CD4-positive, alpha-beta memory T cell (primary cell): ENCODE data around the gene ARHGEF19. TPM values are rescaled to one million over a fixed set of nuclear protein-coding genes. Genes with fewer than 3 reads are reported as not detected.
A peak's percentile ranks its signal among the peaks of the same experiment; 100 is the strongest.

Source experiments
- CTCF ChIA-PET: fragments of 350-600 bp; sonication (Branson Sonifier 250); formaldehyde crosslinking; loops from one replicate; lab custom pipeline; 2021; ENCODE audit warnings: inconsistent platforms; ENCODE audit not compliant: partially characterized antibody; lab: Charles Lee
- POLR2A ChIA-PET: fragments of 350-600 bp; sonication (Branson Sonifier 250); formaldehyde crosslinking; loops from one replicate; lab custom pipeline; 2021; ENCODE audit not compliant: partially characterized antibody; lab: Charles Lee
- DNase-seq, 5 donors: peaks; one replicate each; pipeline versions ENCODE4 v3.0.0 to v3.0.0-alpha.2; 2020 to 2022; ENCODE audit warnings: mixed read lengths in 1 of 5
- H3K27ac ChIP-seq: one replicate; pipeline ENCODE4 v1.7.0; 2013; ENCODE audit warnings: low read depth, low read length
- H3K27me3 ChIP-seq: 2 replicates; pipeline ENCODE4 v1.7.0; 2013; ENCODE audit warnings: mild to moderate bottlenecking, low read length, moderate library complexity; ENCODE audit not compliant: insufficient read depth
- H3K36me3 ChIP-seq: 2 replicates; pipeline ENCODE4 v1.7.0; 2013; ENCODE audit warnings: mild to moderate bottlenecking, low read length, moderate library complexity; ENCODE audit not compliant: insufficient read depth
- H3K4me1 ChIP-seq: 2 replicates; pipeline ENCODE4 v1.7.0; 2013; ENCODE audit warnings: mild to moderate bottlenecking, low read length, moderate library complexity; ENCODE audit not compliant: insufficient read depth
- H3K4me3 ChIP-seq, 2 donors: one replicate each; pipeline ENCODE4 v1.7.0; 2013; ENCODE audit warnings: low read length in 2 of 2, mild to moderate bottlenecking in 1 of 2
- H3K9me3 ChIP-seq, 2 donors: one replicate each; pipeline ENCODE4 v1.7.0; 2013; ENCODE audit warnings: low read length in 2 of 2, control low read depth in 1 of 2; ENCODE audit not compliant: control insufficient read depth in 1 of 2
- H3K27ac Mint-ChIP-seq, 7 donors: one replicate each; pipeline ENCODE4 v1.8.0; 2020 to 2021; ENCODE audit warnings: mixed read lengths in 7 of 7, mild to moderate bottlenecking in 6 of 7, inconsistent platforms in 3 of 7, moderate library complexity in 3 of 7
- H3K27me3 Mint-ChIP-seq, 2 donors: one replicate each; pipeline ENCODE4 v1.8.0; 2020 to 2021; ENCODE audit warnings: mixed read lengths in 2 of 2
- H3K36me3 Mint-ChIP-seq, 2 donors: one replicate each; pipeline ENCODE4 v1.8.0; 2020 to 2021; ENCODE audit warnings: mixed read lengths in 2 of 2, inconsistent platforms in 1 of 2, mild to moderate bottlenecking in 1 of 2
- H3K4me1 Mint-ChIP-seq, 4 donors: one replicate each; pipeline ENCODE4 v1.8.0; 2020 to 2021; ENCODE audit warnings: mixed read lengths in 4 of 4, mild to moderate bottlenecking in 1 of 4
- H3K4me3 Mint-ChIP-seq, 8 donors: one replicate each; pipeline ENCODE4 v1.8.0; 2020 to 2021; ENCODE audit warnings: mixed read lengths in 8 of 8, mild to moderate bottlenecking in 7 of 8, moderate library complexity in 6 of 8, inconsistent platforms in 3 of 8
- H3K9me3 Mint-ChIP-seq, 8 donors: one replicate each; pipeline ENCODE4 v1.8.0; 2020 to 2021; ENCODE audit warnings: mixed read lengths in 8 of 8, mild to moderate bottlenecking in 5 of 8, inconsistent platforms in 3 of 8, moderate library complexity in 1 of 8
- intact Hi-C: fragments of 100-400 bp; cut with micrococcal nuclease; formaldehyde crosslinking; loops from one replicate; pipeline ENCODE4 v1.15.1; 2023
- polyA plus RNA-seq, 2 donors: library from polyadenylated mRNA; unstranded; fragments of 300-500 nt; fragmentation: Illumina TruSeq; gene quantifications; one replicate each; pipeline ENCODE4 v1.2.3, GENCODE V29; 2021
- total RNA-seq, 2 experiments: library from RNA; stranded (reverse); gene quantifications; one replicate each; pipeline ENCODE4 v1.2.3, GENCODE V29; 2021

The ARHGEF19 gene
- total and polyA plus RNA-seq, 4 experiments from 2014 or later = 7.6 to 16.7 (median 12.1) TPM

DNA sequence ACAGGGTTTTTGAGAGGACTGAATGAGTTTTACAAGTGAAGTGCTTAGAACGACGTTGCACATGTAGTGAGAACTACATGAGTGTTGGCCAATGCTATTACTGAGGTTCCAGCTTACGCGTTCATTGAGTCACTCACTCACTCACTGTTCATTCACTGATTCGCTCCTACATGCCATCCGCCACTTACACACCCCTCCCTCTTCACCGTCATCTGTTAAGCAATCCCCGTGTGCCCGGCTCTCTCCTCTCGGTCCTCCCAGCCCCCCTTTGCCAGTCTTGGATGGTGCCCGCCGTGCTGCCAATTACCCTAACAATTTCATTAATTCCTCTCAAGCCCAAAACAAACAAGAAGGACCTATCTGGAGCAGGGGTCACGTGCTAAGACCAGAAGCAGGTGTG, 29.3 kb downstream of the ARHGEF19 start:
- no peak for DNase-seq
- Histone ChIP-seq H3K4me1 (peaks cover 5% of the 10 kb centered on the region), H3K27ac (no peak overlapping the region), H3K27me3 (no peaks in the 10 kb centered on the region), H3K9me3 (no peaks in the 10 kb centered on the region), H3K36me3 (no peaks in the 10 kb centered on the region), H3K4me3 (no peak overlapping the region)
- Mint-ChIP-seq H3K4me3 (no peak overlapping the region), H3K27me3 (peaks cover 0 to 4% of the 10 kb centered on the region in 2 donors), H3K27ac (no peak overlapping the region), H3K36me3 (no peaks in the 10 kb centered on the region), H3K4me1 (peaks cover 0 to 4% (median 3%) of the 10 kb centered on the region in 4 donors), H3K9me3 (no peaks in the 10 kb centered on the region)
- ChIA-PET POLR2A (interaction anchor here (0.6 kb wide), 1 partner anchor 111 kb away, joined by 3 read pairs; no protein-coding TSS in a partner anchor), CTCF (interaction anchor here (14.1 kb wide), 1 partner anchor 104 kb away, joined by 387 read pairs; the partner anchor contains the start of gene FAM131C)
- intact Hi-C loops = no loop called here

DNA sequence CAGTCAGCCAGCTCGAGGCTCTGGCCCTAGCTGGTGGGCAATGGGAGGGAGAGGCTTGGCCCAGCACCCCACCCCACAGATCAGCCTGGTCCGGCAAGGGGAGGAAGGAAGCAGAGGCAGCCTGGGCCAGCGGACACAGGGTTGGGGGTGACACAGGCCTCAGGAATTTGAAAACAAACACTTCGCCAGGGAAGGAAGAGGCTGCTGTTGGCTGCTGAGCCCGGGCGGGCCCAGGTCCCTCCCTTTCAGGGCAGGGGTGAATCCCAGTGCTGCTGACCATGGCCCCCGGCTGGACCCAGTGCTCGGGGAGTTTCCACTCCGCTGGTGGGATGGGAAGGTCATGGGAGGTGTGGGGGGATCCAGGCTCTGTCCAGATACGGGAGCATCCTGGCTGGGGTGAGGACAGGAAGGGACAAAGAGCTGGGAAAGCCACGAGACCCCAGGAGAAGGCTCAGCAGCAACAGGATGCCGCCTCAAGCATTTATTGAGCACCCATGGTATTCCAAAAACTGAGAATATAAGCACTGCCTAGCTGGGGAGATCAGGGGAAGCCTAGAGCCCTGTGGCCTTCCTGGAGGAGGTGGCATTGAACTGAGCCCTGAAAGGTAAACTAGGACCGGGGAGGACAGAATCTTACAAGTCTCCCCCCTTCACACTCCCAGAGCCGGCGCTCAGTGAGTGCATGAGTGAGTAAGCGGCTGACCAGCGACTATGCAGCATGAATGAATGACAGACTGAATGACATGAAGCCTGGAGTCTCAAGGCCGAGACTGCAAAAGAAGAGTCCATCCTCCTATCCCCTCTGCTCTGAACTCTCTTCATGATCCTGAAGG, 30.3 kb downstream of the ARHGEF19 start:
- Mint-ChIP-seq H3K9me3 (no peaks in the 10 kb centered on the region), H3K27me3 (peaks cover 0 to 4% of the 10 kb centered on the region in 2 donors), H3K4me1 (no peaks in the 10 kb centered on the region), H3K36me3 (no peaks in the 10 kb centered on the region), H3K4me3 (no peak overlapping the region), H3K27ac (no peak overlapping the region)
- H3K4me3 ChIP-seq = no peak overlapping the region
- H3K9me3 ChIP-seq = no peaks in the 10 kb centered on the region
- intact Hi-C loops = no loop called here
- no peaks in the 10 kb centered on the region for H3K36me3 ChIP-seq
- ChIA-PET CTCF (interaction anchor here (1.1 to 14.1 kb wide), 2 partner anchors 63 to 103 kb away, joined by 5 to 387 read pairs; partner anchors contain the start of gene FAM131C), POLR2A (interaction anchor here (0.6 to 1.0 kb wide), 2 partner anchors 27 to 112 kb away, joined by 3 to 4 read pairs; no protein-coding TSS in a partner anchor)
- H3K4me1 ChIP-seq = no peaks in the 10 kb centered on the region
- H3K27me3 ChIP-seq = no peaks in the 10 kb centered on the region
- DNase-seq = no peak
- H3K27ac ChIP-seq = no peak overlapping the region

- no peak overlapping the region for H3K27ac ChIP-seq
- H3K27ac Mint-ChIP-seq = no peak overlapping the region
- no peaks in the 10 kb centered on the region for H3K36me3 Mint-ChIP-seq
- peaks cover 0 to 4% of the 10 kb centered on the region in 2 donors for H3K27me3 Mint-ChIP-seq
- H3K4me3 Mint-ChIP-seq = no peak overlapping the region
- no peaks in the 10 kb centered on the region for H3K27me3 ChIP-seq
- no peak overlapping the region for H3K4me3 ChIP-seq
- no peaks in the 10 kb centered on the region for H3K9me3 Mint-ChIP-seq
- H3K4me1 ChIP-seq = no peaks in the 10 kb centered on the region
- intact Hi-C loops = no loop called here
- H3K4me1 Mint-ChIP-seq = no peaks in the 10 kb centered on the region
- no peak for DNase-seq
- CTCF ChIA-PET = interaction anchor here (0.6 to 14.1 kb wide), 2 partner anchors 67 to 101 kb away, joined by 3 to 387 read pairs; partner anchors contain the start of gene FAM131C
- no peaks in the 10 kb centered on the region for H3K9me3 ChIP-seq
- POLR2A ChIA-PET = no interaction called here
- no peaks in the 10 kb centered on the region for H3K36me3 ChIP-seq
Measured at GRCh38 chr1:16180291-16180824, 32.1 kb downstream of the ARHGEF19 start.

GRCh38 chr1:16178596-16179497, 33.6 kb downstream of the ARHGEF19 start:
- H3K4me3 Mint-ChIP-seq = no peak overlapping the region
- intact Hi-C loops = no loop called here
- H3K4me1 Mint-ChIP-seq = no peaks in the 10 kb centered on the region
- Histone ChIP-seq H3K27ac (no peak overlapping the region), H3K27me3 (no peaks in the 10 kb centered on the region), H3K4me3 (no peak overlapping the region), H3K4me1 (no peaks in the 10 kb centered on the region), H3K9me3 (no peaks in the 10 kb centered on the region), H3K36me3 (no peaks in the 10 kb centered on the region)
- CTCF ChIA-PET = interaction anchor here (1.3 to 14.1 kb wide), 2 partner anchors 11 to 100 kb away, joined by 3 to 387 read pairs; partner anchors contain the start of gene FAM131C
- no peak overlapping the region for H3K27ac Mint-ChIP-seq
- peaks cover 0 to 4% of the 10 kb centered on the region in 2 donors for H3K27me3 Mint-ChIP-seq
- H3K36me3 Mint-ChIP-seq = no peaks in the 10 kb centered on the region
- POLR2A ChIA-PET = no interaction called here
- no peak for DNase-seq
- H3K9me3 Mint-ChIP-seq = no peaks in the 10 kb centered on the region

GRCh38 chr1:16177306-16177705, 35.1 kb downstream of the ARHGEF19 start:
- DNase-seq = no peak
- H3K4me1 Mint-ChIP-seq = no peaks in the 10 kb centered on the region
- H3K27ac ChIP-seq = no peak overlapping the region
- no peaks in the 10 kb centered on the region for H3K9me3 ChIP-seq
- ChIA-PET POLR2A (no interaction called here), CTCF (no interaction called here)
- H3K27me3 Mint-ChIP-seq = no peaks in the 10 kb centered on the region
- H3K4me1 ChIP-seq = no peaks in the 10 kb centered on the region
- no peaks in the 10 kb centered on the region for H3K36me3 Mint-ChIP-seq
- H3K36me3 ChIP-seq = no peaks in the 10 kb centered on the region
- no peak overlapping the region for H3K4me3 ChIP-seq
- peak overlapping the region in 1 of 7 donors; percentile 29 for H3K27ac Mint-ChIP-seq
- no peak overlapping the region for H3K4me3 Mint-ChIP-seq
- intact Hi-C loops = no loop called here
- H3K27me3 ChIP-seq = no peaks in the 10 kb centered on the region
- no peaks in the 10 kb centered on the region for H3K9me3 Mint-ChIP-seq

- CTCF ChIA-PET = no interaction called here
- POLR2A ChIA-PET = no interaction called here
- no peaks in the 10 kb centered on the region for H3K9me3 ChIP-seq
- no peaks in the 10 kb centered on the region for H3K36me3 ChIP-seq
- no peak overlapping the region for H3K27ac Mint-ChIP-seq
- H3K27me3 ChIP-seq = no peaks in the 10 kb centered on the region
- H3K36me3 Mint-ChIP-seq = no peaks in the 10 kb centered on the region
- H3K4me3 ChIP-seq = no peak overlapping the region
- H3K9me3 Mint-ChIP-seq = no peaks in the 10 kb centered on the region
- H3K4me3 Mint-ChIP-seq = no peak overlapping the region
- H3K27me3 Mint-ChIP-seq = no peaks in the 10 kb centered on the region
- H3K4me1 Mint-ChIP-seq = no peaks in the 10 kb centered on the region
- intact Hi-C loops = no loop called here
- H3K27ac ChIP-seq = no peak overlapping the region
- no peaks in the 10 kb centered on the region for H3K4me1 ChIP-seq
- DNase-seq = no peak
Measured at GRCh38 chr1:16176653-16177052, 35.8 kb downstream of the ARHGEF19 start.
